ENCODE measurements around the gene XG.
"Not testable (repeated sequence)": the region's sequence is repeated elsewhere in the genome, so short reads cannot be mapped to it uniquely, and the experiment has no call there.

The XG gene

DNA sequence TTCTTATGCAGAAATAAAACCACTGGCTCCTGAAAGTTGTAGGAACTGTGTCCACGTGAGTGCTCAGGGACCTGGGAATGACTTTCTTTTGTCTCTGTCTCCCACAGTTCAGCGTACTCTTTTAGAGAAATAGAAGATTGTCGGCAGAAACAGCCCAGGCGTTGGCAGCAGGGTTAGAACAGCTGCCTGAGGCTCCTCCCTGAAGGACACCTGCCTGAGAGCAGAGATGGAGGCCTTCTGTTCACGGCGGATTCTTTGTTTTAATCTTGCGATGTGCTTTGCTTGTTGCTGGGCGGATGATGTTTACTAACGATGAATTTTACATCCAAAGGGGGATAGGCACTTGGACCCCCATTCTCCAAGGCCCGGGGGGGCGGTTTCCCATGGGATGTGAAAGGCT is 11.2 kb upstream of the XG start:
- H3K27ac ChIP-seq: no peak overlapping the region
- peaks cover 5% of the 10 kb centered on the region for H3K36me3 ChIP-seq
- no peak for DNase-seq
- no peaks in the 10 kb centered on the region for H3K27me3 ChIP-seq (ENCODE audit: insufficient read depth, low read depth, severe bottlenecking)
- H3K9me3 ChIP-seq (ENCODE audit: severe bottlenecking): no peaks in the 10 kb centered on the region
- TF ChIP-seq, protein P1, sequence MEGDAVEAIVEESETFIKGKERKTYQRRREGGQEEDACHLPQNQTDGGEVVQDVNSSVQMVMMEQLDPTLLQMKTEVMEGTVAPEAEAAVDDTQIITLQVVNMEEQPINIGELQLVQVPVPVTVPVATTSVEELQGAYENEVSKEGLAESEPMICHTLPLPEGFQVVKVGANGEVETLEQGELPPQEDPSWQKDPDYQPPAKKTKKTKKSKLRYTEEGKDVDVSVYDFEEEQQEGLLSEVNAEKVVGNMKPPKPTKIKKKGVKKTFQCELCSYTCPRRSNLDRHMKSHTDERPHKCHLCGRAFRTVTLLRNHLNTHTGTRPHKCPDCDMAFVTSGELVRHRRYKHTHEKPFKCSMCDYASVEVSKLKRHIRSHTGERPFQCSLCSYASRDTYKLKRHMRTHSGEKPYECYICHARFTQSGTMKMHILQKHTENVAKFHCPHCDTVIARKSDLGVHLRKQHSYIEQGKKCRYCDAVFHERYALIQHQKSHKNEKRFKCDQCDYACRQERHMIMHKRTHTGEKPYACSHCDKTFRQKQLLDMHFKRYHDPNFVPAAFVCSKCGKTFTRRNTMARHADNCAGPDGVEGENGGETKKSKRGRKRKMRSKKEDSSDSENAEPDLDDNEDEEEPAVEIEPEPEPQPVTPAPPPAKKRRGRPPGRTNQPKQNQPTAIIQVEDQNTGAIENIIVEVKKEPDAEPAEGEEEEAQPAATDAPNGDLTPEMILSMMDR (IDR thresholded peaks at IDR 0.05; ENCODE audit: low read depth, low read length): no peak
- no peak overlapping the region for H3K4me3 ChIP-seq (ENCODE audit: low read depth, low read length)

DNA sequence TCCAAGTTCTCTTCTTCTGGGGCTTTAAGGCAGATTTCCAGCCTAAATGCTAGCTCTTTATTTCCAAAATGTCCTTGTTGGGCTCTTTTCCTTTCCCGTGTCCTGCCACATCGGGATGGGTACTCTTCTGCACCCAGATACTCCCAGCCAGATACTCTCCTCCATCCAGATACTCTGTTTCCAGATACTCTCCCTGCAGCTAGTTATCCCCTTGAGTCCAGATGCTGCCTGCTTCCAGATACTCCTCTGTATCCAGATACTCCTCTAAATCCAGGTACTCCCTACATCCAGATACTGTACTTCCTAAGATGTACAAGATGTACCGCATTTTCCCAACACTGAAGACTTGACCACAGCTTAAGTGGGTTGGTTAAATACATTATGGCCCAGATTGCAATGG is 10.5 kb upstream of the XG start:
- H3K36me3 ChIP-seq: peaks cover 5% of the 10 kb centered on the region
- TF ChIP-seq, protein P1 (IDR thresholded peaks at IDR 0.05; ENCODE audit: low read depth, low read length): no peak

DNA sequence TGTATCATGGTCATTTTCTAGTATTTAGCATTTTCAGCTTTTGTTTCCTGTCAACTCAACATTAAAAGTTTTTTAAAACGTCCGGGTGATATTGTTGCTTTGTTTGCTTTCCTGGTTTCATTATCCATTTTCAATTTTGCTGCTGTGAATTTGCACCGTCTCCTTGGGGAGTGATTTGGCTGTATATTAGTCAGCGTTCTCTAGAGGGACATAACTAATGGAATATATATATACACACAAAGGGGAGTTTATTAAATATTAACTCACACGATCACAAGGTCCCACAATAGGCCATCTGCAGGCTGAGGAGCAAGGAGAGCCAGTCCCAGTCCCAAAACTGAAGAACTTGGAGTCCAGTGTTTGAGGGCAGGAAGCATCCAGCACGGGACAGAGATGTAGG is 5.6 kb upstream of the XG start:
- not testable (repeated sequence) for H3K9me3 ChIP-seq (ENCODE audit: severe bottlenecking); H3K36me3 ChIP-seq; H3K27ac ChIP-seq; H3K4me3 ChIP-seq (ENCODE audit: low read depth, low read length); H3K27me3 ChIP-seq (ENCODE audit: insufficient read depth, low read depth, severe bottlenecking); DNase-seq

More for the DNA sequence above, 10.5 kb upstream of the XG start:
- H3K9me3 ChIP-seq (ENCODE audit: severe bottlenecking): no peaks in the 10 kb centered on the region
- no peak overlapping the region for H3K27ac ChIP-seq
- no peak overlapping the region for H3K4me3 ChIP-seq (ENCODE audit: low read depth, low read length)
- no peak for DNase-seq
- H3K27me3 ChIP-seq (ENCODE audit: insufficient read depth, low read depth, severe bottlenecking): no peaks in the 10 kb centered on the region

GRCh38 chrX:2748171-2748814 is 3.5 kb upstream of the XG start:
- TF ChIP-seq, protein P1 (IDR thresholded peaks at IDR 0.05; ENCODE audit: low read depth, low read length): no peak
- Histone ChIP-seq H3K36me3 (no peaks in the 10 kb centered on the region), H3K27me3 (ENCODE audit: insufficient read depth, low read depth, severe bottlenecking) (no peaks in the 10 kb centered on the region), H3K9me3 (ENCODE audit: severe bottlenecking) (no peaks in the 10 kb centered on the region), H3K4me3 (ENCODE audit: low read depth, low read length) (no peak overlapping the region), H3K27ac (no peak overlapping the region)
- no peak for DNase-seq

DNA sequence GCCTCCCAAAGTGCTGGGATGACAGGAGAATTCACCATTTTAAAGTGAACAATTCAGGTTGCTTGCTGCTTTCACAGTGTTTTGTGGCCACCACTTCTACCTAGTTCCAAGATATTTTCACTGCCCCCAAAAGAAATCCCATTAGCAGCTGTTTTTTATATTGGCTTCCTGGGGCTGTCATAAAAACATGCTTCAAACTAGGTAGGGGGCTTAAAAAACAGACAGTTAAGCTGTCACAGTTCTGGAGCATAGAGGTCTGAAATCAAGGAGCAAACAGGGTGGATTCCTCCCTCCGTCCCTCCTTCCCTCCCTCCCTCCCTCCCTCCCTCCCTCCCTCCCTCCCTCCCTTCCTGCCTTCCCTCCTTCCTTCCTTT is 3.0 kb upstream of the XG start:
- H3K27ac ChIP-seq: no peak overlapping the region
- H3K27me3 ChIP-seq (ENCODE audit: insufficient read depth, low read depth, severe bottlenecking): no peaks in the 10 kb centered on the region
- H3K4me3 ChIP-seq (ENCODE audit: low read depth, low read length): no peak overlapping the region
- TF ChIP-seq, protein P1 (IDR thresholded peaks at IDR 0.05; ENCODE audit: low read depth, low read length): no peak
- no peaks in the 10 kb centered on the region for H3K36me3 ChIP-seq
- no peaks in the 10 kb centered on the region for H3K9me3 ChIP-seq (ENCODE audit: severe bottlenecking)
- DNase-seq: no peak

GRCh38 chrX:2751291-2751690 is 549 bp upstream of the XG start:
- H3K9me3 ChIP-seq (ENCODE audit: severe bottlenecking): no peaks in the 10 kb centered on the region
- no peaks in the 10 kb centered on the region for H3K36me3 ChIP-seq
- DNase-seq: no peak
- no peak overlapping the region for H3K27ac ChIP-seq
- TF ChIP-seq, protein P1 (IDR thresholded peaks at IDR 0.05; ENCODE audit: low read depth, low read length): no peak
- H3K27me3 ChIP-seq (ENCODE audit: insufficient read depth, low read depth, severe bottlenecking): no peaks in the 10 kb centered on the region
- H3K4me3 ChIP-seq (ENCODE audit: low read depth, low read length): no peak overlapping the region

GRCh38 chrX:2752441-2752840 is 601 bp downstream of the XG start:
- not testable (repeated sequence) for H3K4me3 ChIP-seq (ENCODE audit: low read depth, low read length); H3K9me3 ChIP-seq (ENCODE audit: severe bottlenecking); H3K27me3 ChIP-seq (ENCODE audit: insufficient read depth, low read depth, severe bottlenecking); DNase-seq; H3K27ac ChIP-seq; H3K36me3 ChIP-seq

DNA sequence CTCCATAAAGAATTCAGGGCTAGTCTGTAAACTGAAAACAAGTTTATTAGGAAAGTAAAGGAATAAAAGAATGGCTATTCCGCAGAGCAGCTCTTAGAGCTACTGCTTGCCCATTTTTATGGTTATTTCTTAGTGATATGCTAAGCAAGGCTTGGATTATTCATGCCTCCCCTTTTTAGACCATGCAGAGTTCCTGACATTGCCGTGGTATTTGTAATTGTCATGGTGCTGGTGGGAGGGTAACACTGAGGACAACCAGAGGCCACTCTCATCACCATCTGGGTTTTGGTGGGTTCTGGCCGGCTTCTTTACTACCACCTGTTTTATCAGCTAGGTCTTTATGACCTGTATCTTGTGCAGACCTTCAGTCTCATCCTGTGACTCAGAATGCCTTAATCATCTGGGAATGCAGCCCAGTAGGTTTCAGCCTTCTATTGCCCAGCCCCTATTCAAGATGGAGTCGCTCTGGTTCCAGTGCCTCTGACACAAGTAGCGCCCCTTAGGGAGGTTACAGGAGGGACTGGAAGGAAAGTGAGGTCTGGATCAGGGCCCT is 3.4 kb downstream of the XG start:
- H3K36me3 ChIP-seq; H3K27me3 ChIP-seq (ENCODE audit: insufficient read depth, low read depth, severe bottlenecking); H3K9me3 ChIP-seq (ENCODE audit: severe bottlenecking); H3K27ac ChIP-seq; DNase-seq; H3K4me3 ChIP-seq (ENCODE audit: low read depth, low read length): not testable (repeated sequence)
